CD4-positive, CD25-positive, alpha-beta regulatory T cell (primary cell): ENCODE measurements around the gene EBNA1BP2. TPM values are rescaled to one million over a fixed set of nuclear protein-coding genes. Genes with fewer than 3 reads are reported as not detected.

Experiments used
- ATAC-seq, 2 donors: fragments of 150-1000 bp; cut with Tn5 transposase; one replicate each; pipeline ENCODE4 v1.10.0; 2021; ENCODE audit warnings: low read depth in 2 of 2, moderate number of reproducible peaks in 2 of 2, moderate library complexity in 1 of 2
- DNase-seq, 3 donors: peaks; one replicate each; pipeline versions ENCODE4 v3.0.0 to v3.0.0-alpha.2; 2012 to 2022; ENCODE audit warnings: mixed read lengths in 1 of 3
- H3K27ac ChIP-seq: one replicate; pipeline ENCODE4 v1.7.0; 2013; ENCODE audit warnings: mild to moderate bottlenecking, low read length; ENCODE audit not compliant: insufficient read depth, poor library complexity, severe bottlenecking
- H3K27me3 ChIP-seq: one replicate; pipeline ENCODE4 v1.7.0; 2013; ENCODE audit warnings: low read length; ENCODE audit not compliant: control insufficient read depth, insufficient read depth
- H3K36me3 ChIP-seq: one replicate; pipeline ENCODE4 v1.7.0; 2013; ENCODE audit warnings: mild to moderate bottlenecking, low read length, moderate library complexity; ENCODE audit not compliant: control insufficient read depth, insufficient read depth
- H3K4me1 ChIP-seq: 2 replicates; pipeline ENCODE4 v1.7.0; 2013; ENCODE audit warnings: mild to moderate bottlenecking, low read length; ENCODE audit not compliant: insufficient read depth, control insufficient read depth, poor library complexity, severe bottlenecking
- H3K4me3 ChIP-seq: one replicate; pipeline ENCODE4 v1.7.0; 2013; ENCODE audit warnings: low read depth, mild to moderate bottlenecking, low read length, moderate library complexity
- H3K9me3 ChIP-seq, 2 experiments: 1 replicate in 1 of 2; 2 replicates in 1 of 2; pipeline ENCODE4 v1.7.0; 2013; ENCODE audit warnings: low read length in 2 of 2, mild to moderate bottlenecking in 1 of 2, moderate library complexity in 1 of 2; ENCODE audit not compliant: control insufficient read depth in 2 of 2
- H3K27ac Mint-ChIP-seq, 3 donors: one replicate each; pipeline ENCODE4 v1.8.0; 2020 to 2022; ENCODE audit warnings: mild to moderate bottlenecking in 3 of 3, mixed read lengths in 3 of 3, moderate library complexity in 2 of 3
- H3K27me3 Mint-ChIP-seq: one replicate; pipeline ENCODE4 v1.8.0; 2022; ENCODE audit warnings: mild to moderate bottlenecking, mixed read lengths
- H3K36me3 Mint-ChIP-seq: one replicate; pipeline ENCODE4 v1.8.0; 2020; ENCODE audit warnings: mixed read lengths
- H3K4me1 Mint-ChIP-seq, 4 donors: one replicate each; pipeline ENCODE4 v1.8.0; 2020 to 2022; ENCODE audit warnings: mixed read lengths in 4 of 4, mild to moderate bottlenecking in 1 of 4
- H3K4me3 Mint-ChIP-seq, 4 donors: one replicate each; pipeline ENCODE4 v1.8.0; 2020 to 2022; ENCODE audit warnings: mild to moderate bottlenecking in 4 of 4, mixed read lengths in 4 of 4, moderate library complexity in 3 of 4
- H3K9me3 Mint-ChIP-seq, 7 donors: one replicate each; pipeline ENCODE4 v1.8.0; 2020 to 2022; ENCODE audit warnings: mixed read lengths in 7 of 7, mild to moderate bottlenecking in 3 of 7, moderate library complexity in 2 of 7
- polyA plus RNA-seq, 4 donors: library from polyadenylated mRNA; unstranded; fragments of 300-500 nt; fragmentation: Illumina TruSeq; gene quantifications; one replicate each; pipeline ENCODE4 v1.2.3, GENCODE V29; 2021
- total RNA-seq: library from RNA; stranded (reverse); gene quantifications from one replicate; pipeline ENCODE4 v1.2.3, GENCODE V29; 2022

EBNA1BP2 gene
- total and polyA plus RNA-seq, 5 donors from 2014 or later = 17.4 to 62.0 (median 52.8) TPM

DNA sequence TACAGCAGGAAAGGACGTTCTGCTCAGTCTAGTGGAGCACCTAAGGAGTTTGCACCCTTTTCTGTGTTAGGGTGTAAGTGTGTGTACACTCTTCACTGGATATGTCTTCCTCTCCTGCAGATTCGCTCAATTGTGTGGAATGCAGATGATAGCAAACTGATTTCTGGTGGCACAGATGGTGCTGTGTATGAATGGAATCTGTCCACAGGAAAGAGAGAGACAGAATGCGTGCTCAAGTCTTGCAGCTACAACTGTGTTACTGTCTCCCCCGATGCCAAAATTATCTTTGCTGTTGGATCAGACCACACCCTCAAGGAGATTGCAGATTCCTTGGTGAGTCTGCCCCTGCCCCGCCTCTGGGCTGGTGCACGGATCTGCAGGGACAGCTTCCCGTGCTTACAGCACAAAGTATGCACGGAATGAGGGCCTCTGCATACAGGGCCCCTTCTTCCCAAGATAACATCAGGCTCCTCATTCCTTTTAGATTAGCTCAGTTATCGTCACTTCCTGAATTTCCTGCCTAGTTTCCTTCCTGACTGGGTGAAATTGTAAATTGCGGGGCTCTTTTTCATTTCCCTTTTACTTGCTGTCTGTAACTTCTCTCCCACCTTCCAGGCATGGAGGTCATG is 34.6 kb upstream of the EBNA1BP2 start:
- Histone ChIP-seq H3K27me3 (no peaks in the 10 kb centered on the region), H3K9me3 (no peaks in the 10 kb centered on the region), H3K4me3 (no peak overlapping the region), H3K27ac (no peak overlapping the region), H3K36me3 (no peaks in the 10 kb centered on the region), H3K4me1 (no peaks in the 10 kb centered on the region)
- H3K36me3 Mint-ChIP-seq = no peaks in the 10 kb centered on the region
- ATAC-seq (no peak), DNase-seq (no peak)
- no peak overlapping the region for H3K4me3 Mint-ChIP-seq
- H3K27ac Mint-ChIP-seq = peak overlapping the region in 1 of 3 donors; percentile 24
- peaks cover 5% of the 10 kb centered on the region for H3K27me3 Mint-ChIP-seq
- peaks cover 0 to 4% (median 0%) of the 10 kb centered on the region in 4 donors for H3K4me1 Mint-ChIP-seq
- H3K9me3 Mint-ChIP-seq = peaks cover 0 to 8% (median 4%) of the 10 kb centered on the region in 7 donors

DNA sequence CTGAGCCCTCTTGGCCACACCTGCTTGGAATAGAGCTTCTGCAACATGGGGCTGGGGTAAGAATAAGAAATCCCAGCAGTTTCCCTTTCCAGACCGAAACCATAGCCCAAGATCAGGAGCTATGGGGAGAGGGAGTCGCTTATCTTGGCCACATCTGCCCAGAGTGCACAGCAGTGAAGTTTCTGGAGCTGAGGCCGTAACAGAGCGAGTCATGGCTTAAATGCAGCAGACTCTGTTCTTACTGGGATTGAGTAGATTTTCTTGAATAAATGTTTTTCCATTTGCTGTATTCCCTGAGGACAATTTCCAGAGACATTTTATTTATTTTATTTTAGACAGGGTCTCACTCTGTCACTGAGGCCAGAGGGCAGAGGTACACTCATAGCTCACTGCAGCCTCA is 33.6 kb upstream of the EBNA1BP2 start:
- peaks cover 5% of the 10 kb centered on the region for H3K27me3 Mint-ChIP-seq

DNA sequence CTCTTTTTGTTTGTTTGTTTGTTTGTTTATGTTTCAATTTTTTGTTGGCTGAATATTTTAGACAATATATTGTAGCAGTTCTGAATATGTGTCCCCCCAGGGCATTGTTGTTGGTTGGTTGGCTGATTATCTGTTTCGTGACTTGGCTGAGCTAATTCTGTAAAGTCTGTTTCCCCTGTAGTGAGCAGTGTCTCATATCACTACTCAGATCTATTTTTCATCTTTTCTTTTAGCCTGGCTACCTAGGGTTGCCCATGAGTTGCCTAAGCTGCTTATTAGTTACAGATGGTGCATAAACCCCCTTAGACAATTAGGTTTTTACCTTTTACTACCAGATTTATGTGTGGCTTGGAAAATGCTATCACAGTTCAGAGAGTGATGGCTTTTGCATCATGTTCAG is 32.3 kb upstream of the EBNA1BP2 start:
- Mint-ChIP-seq H3K27me3 (peaks cover 5% of the 10 kb centered on the region), H3K9me3 (peaks cover 0 to 8% (median 4%) of the 10 kb centered on the region in 7 donors), H3K27ac (peak overlapping the region in 1 of 3 donors; percentile 80), H3K36me3 (no peaks in the 10 kb centered on the region), H3K4me3 (no peak overlapping the region), H3K4me1 (peaks cover 0 to 4% (median 0%) of the 10 kb centered on the region in 4 donors)
- ATAC-seq (no peak), DNase-seq (no peak)
- Histone ChIP-seq H3K27me3 (no peaks in the 10 kb centered on the region), H3K4me3 (no peak overlapping the region), H3K36me3 (no peaks in the 10 kb centered on the region), H3K27ac (no peak overlapping the region), H3K9me3 (no peaks in the 10 kb centered on the region), H3K4me1 (no peaks in the 10 kb centered on the region)

More for the DNA sequence above, 33.6 kb upstream of the EBNA1BP2 start:
- ATAC-seq (no peak), DNase-seq (no peak)
- Mint-ChIP-seq H3K9me3 (peaks cover 0 to 8% (median 4%) of the 10 kb centered on the region in 7 donors), H3K4me1 (peaks cover 0 to 4% (median 0%) of the 10 kb centered on the region in 4 donors), H3K27ac (no peak overlapping the region), H3K4me3 (no peak overlapping the region), H3K36me3 (no peaks in the 10 kb centered on the region)
- H3K4me3 ChIP-seq = no peak overlapping the region
- H3K36me3 ChIP-seq = no peaks in the 10 kb centered on the region
- no peaks in the 10 kb centered on the region for H3K27me3 ChIP-seq
- H3K9me3 ChIP-seq = no peaks in the 10 kb centered on the region
- H3K4me1 ChIP-seq = no peaks in the 10 kb centered on the region
- no peak overlapping the region for H3K27ac ChIP-seq

DNA sequence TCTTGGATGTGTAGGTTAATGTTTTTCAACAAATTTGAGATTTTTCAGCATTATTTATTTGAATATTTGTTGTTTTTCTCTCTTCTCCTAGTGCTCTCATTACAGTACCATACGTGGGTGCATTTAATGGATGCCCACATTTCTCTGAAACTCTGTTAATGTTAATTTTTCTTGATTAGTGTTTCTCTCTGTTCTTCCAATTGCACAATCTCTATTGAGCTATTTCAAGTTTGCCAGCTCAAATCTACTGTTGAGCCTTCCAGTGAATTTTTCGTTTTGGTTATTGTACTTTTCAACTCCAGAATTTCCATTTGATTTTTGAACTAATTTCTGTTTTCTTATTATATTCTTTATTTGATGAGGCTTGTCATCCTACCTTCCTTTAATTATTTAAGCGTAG is 31.8 kb upstream of the EBNA1BP2 start:
- Mint-ChIP-seq H3K4me3 (no peak overlapping the region), H3K27ac (no peak overlapping the region), H3K9me3 (peaks cover 0 to 8% (median 4%) of the 10 kb centered on the region in 7 donors), H3K36me3 (no peaks in the 10 kb centered on the region), H3K27me3 (peaks cover 5% of the 10 kb centered on the region), H3K4me1 (peaks cover 0 to 4% (median 0%) of the 10 kb centered on the region in 4 donors)
- no peak for ATAC-seq
- Histone ChIP-seq H3K9me3 (no peaks in the 10 kb centered on the region), H3K36me3 (no peaks in the 10 kb centered on the region), H3K4me3 (no peak overlapping the region), H3K4me1 (no peaks in the 10 kb centered on the region), H3K27me3 (no peaks in the 10 kb centered on the region), H3K27ac (no peak overlapping the region)
- no peak for DNase-seq

DNA sequence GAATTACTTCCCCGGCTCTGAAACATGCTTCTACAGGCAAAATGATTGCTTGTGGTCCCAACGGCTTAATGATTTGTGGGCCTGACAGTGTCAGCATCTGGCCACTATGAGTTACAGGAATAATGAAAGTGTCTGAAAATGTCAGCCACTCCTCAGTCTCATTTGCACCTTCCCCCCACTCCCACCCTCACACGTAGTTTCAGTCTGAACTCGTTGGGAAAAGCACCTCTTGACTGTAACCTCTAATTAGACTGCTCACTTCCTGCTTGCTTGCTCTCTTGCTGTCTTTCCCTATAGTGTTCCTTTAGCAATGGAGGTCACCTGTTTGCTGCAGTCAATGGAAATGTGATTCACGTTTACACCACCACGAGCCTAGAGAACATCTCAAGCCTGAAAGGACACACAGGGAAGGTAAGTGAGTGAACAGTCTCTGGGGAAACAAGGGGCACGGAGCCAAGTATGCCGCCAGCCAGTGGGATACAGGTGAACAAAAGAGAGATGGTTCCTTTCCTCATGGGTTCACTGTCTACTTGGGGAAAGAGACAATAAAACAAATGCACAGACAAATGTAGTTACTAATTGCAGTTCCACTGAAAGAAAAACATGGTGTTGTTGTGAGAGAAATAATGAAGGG is 27.1 kb upstream of the EBNA1BP2 start:
- Mint-ChIP-seq H3K4me1 (no peaks in the 10 kb centered on the region), H3K27me3 (peaks cover 20% of the 10 kb centered on the region), H3K36me3 (no peaks in the 10 kb centered on the region), H3K27ac (no peak overlapping the region), H3K9me3 (peaks cover 0 to 14% (median 4%) of the 10 kb centered on the region in 7 donors), H3K4me3 (no peak overlapping the region)
- H3K36me3 ChIP-seq = no peaks in the 10 kb centered on the region
- no peak for DNase-seq
- H3K27me3 ChIP-seq = peaks cover 4% of the 10 kb centered on the region
- no peaks in the 10 kb centered on the region for H3K4me1 ChIP-seq
- no peak overlapping the region for H3K4me3 ChIP-seq
- H3K27ac ChIP-seq = no peak overlapping the region
- ATAC-seq = no peak
- H3K9me3 ChIP-seq = peaks cover 7 to 8% of the 10 kb centered on the region in 2 experiments

DNA sequence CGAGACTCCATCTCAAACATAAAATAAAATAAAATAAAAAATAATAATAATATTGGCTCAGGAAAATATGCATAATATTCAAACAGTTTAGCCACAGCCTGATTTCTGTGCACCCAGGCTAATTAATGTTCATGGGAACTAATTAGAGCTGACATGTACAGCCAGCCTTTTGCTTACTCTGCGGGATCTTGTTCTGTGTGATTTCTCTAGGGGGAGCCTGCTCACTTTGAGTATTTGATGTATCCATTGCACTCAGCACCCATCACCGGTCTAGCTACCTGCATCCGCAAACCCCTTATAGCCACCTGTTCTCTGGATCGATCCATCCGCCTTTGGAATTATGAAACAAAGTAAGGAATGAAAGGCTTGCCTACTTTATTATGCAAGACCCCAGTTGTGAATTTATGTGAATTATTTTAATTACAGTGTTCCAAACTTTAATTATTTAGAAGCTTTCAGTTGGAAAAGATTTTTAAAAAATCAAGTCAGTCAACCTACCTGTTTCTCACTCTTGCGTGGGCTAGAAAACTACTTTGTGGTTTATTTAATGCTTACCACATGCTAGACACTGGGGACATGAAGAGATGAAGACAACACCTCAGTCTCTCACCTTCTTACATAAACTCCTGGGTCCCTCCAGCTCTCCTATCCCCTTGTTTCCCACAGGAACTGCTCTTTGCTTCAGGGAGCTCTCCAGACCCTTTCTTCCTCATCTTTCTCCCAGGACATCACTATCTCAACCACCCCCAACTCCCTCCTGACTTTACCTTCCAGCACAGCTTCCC is 25.4 kb upstream of the EBNA1BP2 start:
- no peak for ATAC-seq
- H3K27ac Mint-ChIP-seq = no peak overlapping the region

DNA sequence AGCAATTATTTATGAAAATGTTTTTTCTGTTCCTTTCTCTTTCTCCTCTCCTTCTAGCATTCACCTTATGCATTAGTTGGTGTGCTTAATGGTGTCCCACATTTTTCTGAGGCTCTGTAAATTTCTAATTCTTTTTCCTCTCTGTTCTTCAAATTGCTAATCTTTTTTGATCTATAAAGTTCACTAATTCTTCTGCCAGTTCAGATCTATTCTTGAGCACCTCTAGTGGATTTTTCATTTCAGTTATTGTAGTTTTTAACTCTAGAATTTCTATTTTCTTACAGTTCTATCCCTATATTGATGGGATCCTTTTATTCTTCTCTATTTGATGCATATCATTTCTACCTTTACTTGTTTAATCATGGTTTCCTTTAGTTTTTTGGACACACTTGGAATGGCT is 22.4 kb upstream of the EBNA1BP2 start:
- no peak for ATAC-seq
- no peak for DNase-seq

More for the DNA sequence above, 25.4 kb upstream of the EBNA1BP2 start:
- DNase-seq = no peak
- Histone ChIP-seq H3K27ac (no peak overlapping the region), H3K9me3 (peaks cover 10 to 11% of the 10 kb centered on the region in 2 experiments), H3K27me3 (peaks cover 6% of the 10 kb centered on the region), H3K36me3 (no peaks in the 10 kb centered on the region), H3K4me1 (no peaks in the 10 kb centered on the region), H3K4me3 (no peak overlapping the region)
- peaks cover 20% of the 10 kb centered on the region for H3K27me3 Mint-ChIP-seq
- peaks cover 0 to 10% (median 5%) of the 10 kb centered on the region in 7 donors for H3K9me3 Mint-ChIP-seq
- H3K4me3 Mint-ChIP-seq = no peak overlapping the region
- H3K4me1 Mint-ChIP-seq = no peaks in the 10 kb centered on the region
- H3K36me3 Mint-ChIP-seq = no peaks in the 10 kb centered on the region

More for the DNA sequence above, 22.4 kb upstream of the EBNA1BP2 start:
- Histone ChIP-seq H3K9me3 (peaks cover 10 to 11% of the 10 kb centered on the region in 2 experiments), H3K27me3 (peaks cover 9% of the 10 kb centered on the region), H3K36me3 (no peaks in the 10 kb centered on the region), H3K4me1 (no peaks in the 10 kb centered on the region), H3K27ac (no peak overlapping the region), H3K4me3 (no peak overlapping the region)
- Mint-ChIP-seq H3K4me3 (no peak overlapping the region), H3K9me3 (peaks cover 0 to 14% (median 10%) of the 10 kb centered on the region in 7 donors), H3K36me3 (no peaks in the 10 kb centered on the region), H3K4me1 (no peaks in the 10 kb centered on the region), H3K27ac (no peak overlapping the region), H3K27me3 (peaks cover 35% of the 10 kb centered on the region)
